ENCODE measurements around the gene DGKQ.
"Not testable (repeated sequence)": the region's sequence is repeated elsewhere in the genome, so short reads cannot be mapped to it uniquely, and the experiment has no call there.

GRCh38 chr4:976016-976415 is 2.6 kb upstream of the DGKQ start:
- TF ChIP-seq CTCF, POLR2A (IDR thresholded peaks at IDR 0.05): not testable (repeated sequence)
